Neural crest cell (in vitro differentiated cells): ENCODE measurements around the gene RPL4. TPM values are rescaled to one million over a fixed set of nuclear protein-coding genes. Genes with fewer than 3 reads are reported as not detected.
A peak's percentile ranks its signal among the peaks of the same experiment; 100 is the strongest.

Source experiments
- DNase-seq: peaks from one replicate; pipeline ENCODE4 v3.0.0; 2021; ENCODE audit warnings: low read depth, mixed read lengths, low spot score
- H3K27ac Mint-ChIP-seq: one replicate; pipeline ENCODE4 v1.8.0; 2021; ENCODE audit warnings: mild to moderate bottlenecking, mixed read lengths; ENCODE audit not compliant: unreplicated experiment
- H3K27me3 Mint-ChIP-seq: 2 replicates; pipeline ENCODE4 v1.8.0; 2021; ENCODE audit warnings: low read depth, mild to moderate bottlenecking, mixed read lengths
- H3K36me3 Mint-ChIP-seq: 2 replicates; pipeline ENCODE4 v1.8.0; 2021; ENCODE audit warnings: low read depth, mild to moderate bottlenecking, mixed read lengths
- H3K4me1 Mint-ChIP-seq: 2 replicates; pipeline ENCODE4 v1.8.0; 2021; ENCODE audit warnings: mixed read lengths
- H3K4me3 Mint-ChIP-seq: one replicate; pipeline ENCODE4 v1.8.0; 2021; ENCODE audit warnings: mild to moderate bottlenecking, mixed read lengths
- H3K9me3 Mint-ChIP-seq: 2 replicates; pipeline ENCODE4 v1.8.0; 2021; ENCODE audit warnings: mixed read lengths
- CTCF ChIP-seq: fragments of 200-600 bp; sonication (generic); conservative IDR thresholded peaks from 2 replicates; pipeline ENCODE4 v1.5.0; 2021; ENCODE audit warnings: antibody characterized with exemption, mild to moderate bottlenecking
- total RNA-seq: library from RNA; stranded (reverse); gene quantifications from 2 replicates; pipeline ENCODE4 v1.2.1, GENCODE V29; 2021

Gene RPL4
- total RNA-seq, 1 donor from 2014 or later: 3,194 TPM

GRCh38 chr15:66488525-66488924 is 16.1 kb downstream of the RPL4 start:
- H3K9me3 Mint-ChIP-seq: no peaks in the 10 kb centered on the region
- H3K36me3 Mint-ChIP-seq: peaks cover 2% of the 10 kb centered on the region
- DNase-seq: no peak
- no peaks in the 10 kb centered on the region for H3K27me3 Mint-ChIP-seq
- no peak for TF ChIP-seq CTCF
- H3K27ac Mint-ChIP-seq: no peak overlapping the region
- H3K4me3 Mint-ChIP-seq: no peak overlapping the region
- H3K4me1 Mint-ChIP-seq: no peaks in the 10 kb centered on the region

- H3K27me3 Mint-ChIP-seq: no peaks in the 10 kb centered on the region
- no peak for DNase-seq
- H3K4me3 Mint-ChIP-seq: no peak overlapping the region
- no peak for TF ChIP-seq CTCF
- H3K9me3 Mint-ChIP-seq: no peaks in the 10 kb centered on the region
- H3K4me1 Mint-ChIP-seq: no peaks in the 10 kb centered on the region
- no peak overlapping the region for H3K27ac Mint-ChIP-seq
- peaks cover 9% of the 10 kb centered on the region for H3K36me3 Mint-ChIP-seq
Measured at GRCh38 chr15:66486887-66487286, 17.8 kb downstream of the RPL4 start.

GRCh38 chr15:66484539-66485112 is 20.0 kb downstream of the RPL4 start:
- DNase-seq: no peak
- Mint-ChIP-seq H3K9me3 (no peaks in the 10 kb centered on the region), H3K36me3 (peaks cover 14% of the 10 kb centered on the region), H3K27me3 (no peaks in the 10 kb centered on the region), H3K4me3 (no peak overlapping the region), H3K27ac (peak overlapping the region; percentile 51), H3K4me1 (no peaks in the 10 kb centered on the region)
- TF ChIP-seq CTCF: no peak

- no peak for DNase-seq
- H3K27me3 Mint-ChIP-seq: no peaks in the 10 kb centered on the region
- no peak for TF ChIP-seq CTCF
- H3K4me3 Mint-ChIP-seq: no peak overlapping the region
- peaks cover 14% of the 10 kb centered on the region for H3K36me3 Mint-ChIP-seq
- no peaks in the 10 kb centered on the region for H3K9me3 Mint-ChIP-seq
- no peaks in the 10 kb centered on the region for H3K4me1 Mint-ChIP-seq
- H3K27ac Mint-ChIP-seq: no peak overlapping the region
Measured at GRCh38 chr15:66483131-66483566, 21.5 kb downstream of the RPL4 start.

- TF ChIP-seq CTCF: no peak
- Mint-ChIP-seq H3K4me1 (no peaks in the 10 kb centered on the region), H3K27me3 (no peaks in the 10 kb centered on the region), H3K36me3 (peaks cover 14% of the 10 kb centered on the region), H3K9me3 (no peaks in the 10 kb centered on the region), H3K27ac (no peak overlapping the region), H3K4me3 (no peak overlapping the region)
- DNase-seq: no peak
Measured at GRCh38 chr15:66482539-66482938, 22.1 kb downstream of the RPL4 start.
